Umbilical cord (tissue), 2 donors: Measurements from ENCODE around the gene EEF1G. TPM values are rescaled to one million over a fixed set of nuclear protein-coding genes. Genes with fewer than 3 reads are reported as not detected.
"Not testable (repeated sequence)": the region's sequence is repeated elsewhere in the genome, so short reads cannot be mapped to it uniquely, and the experiment has no call there.

Source experiments
- DNase-seq: peaks from one replicate; pipeline ENCODE4 v3.0.0-alpha.2; 2015; ENCODE audit warnings: low spot score
- total RNA-seq: library from RNA; depleted of rRNA; stranded (reverse); fragments of >200 nt; gene quantifications from one replicate; pipeline ENCODE4 v1.2.3, GENCODE V29; 2014; ENCODE audit warnings: low replicate concordance; ENCODE audit not compliant: insufficient read depth

The EEF1G gene
- total RNA-seq, 1 donor from 2014 or later: 944 TPM

DNA sequence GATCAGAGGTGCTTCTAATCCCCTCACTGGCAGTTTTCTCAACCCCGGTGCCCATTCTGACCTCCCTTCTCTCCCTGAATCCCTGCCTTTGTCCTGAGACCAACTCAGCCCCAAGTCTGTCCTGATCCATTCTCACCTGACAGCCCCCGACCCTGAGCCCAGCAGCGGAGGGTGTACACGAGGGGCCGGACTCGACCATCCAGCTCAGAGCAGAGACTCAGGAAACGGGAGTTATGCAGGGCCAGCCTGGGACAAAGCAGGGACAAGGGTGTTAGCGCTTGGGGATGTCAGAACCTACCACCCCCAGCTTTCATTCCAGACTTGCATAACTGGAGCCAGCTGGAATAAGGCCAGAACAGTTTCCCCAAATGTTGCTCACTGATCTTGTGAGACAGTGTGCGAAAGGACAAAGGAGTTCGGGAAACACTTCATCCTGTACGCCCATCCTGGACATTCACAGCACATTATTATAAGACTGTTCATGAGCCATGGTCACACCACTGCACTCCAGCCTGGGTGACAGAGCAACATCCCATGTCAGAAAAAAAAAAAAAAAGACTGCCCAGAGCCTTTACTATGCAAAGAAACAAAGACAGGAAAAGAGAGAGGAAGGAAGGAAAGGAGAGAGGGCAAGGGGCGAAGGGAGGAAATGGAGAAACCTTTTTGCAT is 3.5 kb upstream of the EEF1G start:
- no peak for DNase-seq

DNA sequence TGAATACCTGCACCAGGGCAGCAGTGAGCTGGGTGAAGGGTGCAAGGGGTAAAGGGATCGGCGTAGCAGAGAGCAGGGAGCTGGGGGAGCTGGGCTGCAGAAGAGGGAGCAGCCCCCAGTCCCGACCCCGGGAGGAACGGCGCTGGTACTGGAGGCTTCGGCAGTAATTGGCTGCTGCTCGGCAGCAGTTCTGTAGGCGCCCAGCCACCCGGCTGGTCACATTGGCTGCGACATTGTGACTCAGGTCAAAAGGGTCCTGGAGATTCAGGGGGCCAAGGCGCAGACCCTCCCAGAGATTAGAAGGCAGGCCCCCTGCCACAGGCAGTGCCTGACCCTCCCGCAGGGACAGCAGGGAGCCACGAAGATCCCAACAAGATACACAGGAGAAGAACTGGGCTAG is 2.1 kb upstream of the EEF1G start:
- no peak for DNase-seq

DNA sequence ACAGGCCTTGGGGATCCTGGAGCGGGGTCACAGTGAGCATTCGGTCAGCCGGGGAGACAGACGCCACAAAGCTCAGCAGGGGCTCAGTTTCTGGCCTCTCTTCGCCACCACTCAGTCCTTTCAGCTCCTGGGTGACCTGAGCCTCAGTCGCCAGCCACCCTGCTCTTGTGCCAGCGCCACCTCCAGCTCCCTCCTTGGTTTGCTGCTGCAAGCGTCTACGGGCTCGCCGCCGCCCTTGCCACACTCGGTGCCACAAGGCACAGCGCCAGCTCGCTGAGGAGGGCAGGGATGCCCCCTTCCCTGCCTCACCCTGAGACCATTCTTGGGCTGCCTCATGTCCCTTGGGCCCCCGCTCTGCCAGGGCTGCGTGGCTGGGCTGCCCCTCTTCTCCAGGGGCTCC is 1.5 kb upstream of the EEF1G start:
- no peak for DNase-seq

DNA sequence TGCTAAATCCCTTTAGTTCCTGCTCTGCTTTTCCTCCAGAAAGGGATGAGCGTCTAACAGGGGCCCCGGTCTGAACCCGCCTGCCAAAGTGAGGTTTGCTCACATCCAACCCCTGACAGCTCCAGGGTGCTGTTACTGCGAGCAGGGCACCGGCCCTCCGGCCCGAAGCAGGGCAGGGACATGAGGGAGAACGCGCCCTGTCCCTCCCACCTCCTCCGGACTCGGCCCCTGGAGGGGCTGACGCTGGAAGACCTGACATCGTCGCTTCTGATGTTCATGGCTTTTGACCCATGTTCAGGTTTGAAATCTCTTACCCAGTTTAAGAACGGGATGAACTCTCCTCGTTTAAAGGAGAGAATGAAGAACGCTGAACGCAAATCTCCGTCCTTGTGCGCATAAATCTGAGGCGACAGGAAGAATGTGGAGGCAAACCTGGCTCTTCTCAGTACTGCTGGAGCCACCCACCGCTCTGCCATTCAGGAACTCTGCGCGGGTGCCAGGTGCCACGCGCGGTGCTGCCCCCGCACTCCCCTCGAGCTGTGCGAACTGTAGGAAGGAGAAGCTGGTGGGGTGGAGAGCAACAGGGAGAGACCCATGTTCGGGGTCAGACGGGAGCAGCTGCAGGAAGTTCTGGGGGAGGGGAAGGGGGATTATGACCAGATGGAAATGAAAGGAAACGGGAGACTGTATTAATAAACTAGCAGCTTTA is 826 bp upstream of the EEF1G start:
- DNase-seq: peak; percentile 61

DNA sequence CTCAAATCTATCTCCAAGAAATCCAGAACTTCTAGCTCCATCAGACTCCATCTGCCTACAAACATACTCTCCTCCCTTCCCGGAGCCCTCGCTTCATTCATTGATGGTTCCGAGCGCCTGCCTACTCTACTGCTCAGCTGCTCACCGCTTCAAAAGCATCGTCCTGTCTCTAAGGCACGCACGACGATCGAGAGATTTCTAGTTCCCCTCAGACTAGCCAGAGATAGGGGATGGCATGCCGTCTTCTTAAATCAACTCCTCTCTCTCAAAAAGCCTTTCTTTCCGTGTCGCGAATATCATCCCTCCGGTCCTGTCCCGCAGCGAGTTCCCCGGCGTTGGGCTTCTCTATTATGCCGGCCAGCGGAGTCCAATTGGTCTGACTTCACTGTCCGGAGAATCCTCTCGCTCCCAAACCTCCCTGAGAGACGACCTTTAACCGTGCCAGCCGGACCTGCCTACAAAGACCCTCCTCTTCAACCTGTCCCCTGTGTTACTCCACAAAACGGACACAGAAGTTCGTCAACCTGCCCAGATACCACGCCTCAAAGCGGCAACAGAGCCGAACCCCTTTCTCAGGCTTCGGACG is 592 bp downstream of the EEF1G start:
- peak; percentile 25 for DNase-seq

DNA sequence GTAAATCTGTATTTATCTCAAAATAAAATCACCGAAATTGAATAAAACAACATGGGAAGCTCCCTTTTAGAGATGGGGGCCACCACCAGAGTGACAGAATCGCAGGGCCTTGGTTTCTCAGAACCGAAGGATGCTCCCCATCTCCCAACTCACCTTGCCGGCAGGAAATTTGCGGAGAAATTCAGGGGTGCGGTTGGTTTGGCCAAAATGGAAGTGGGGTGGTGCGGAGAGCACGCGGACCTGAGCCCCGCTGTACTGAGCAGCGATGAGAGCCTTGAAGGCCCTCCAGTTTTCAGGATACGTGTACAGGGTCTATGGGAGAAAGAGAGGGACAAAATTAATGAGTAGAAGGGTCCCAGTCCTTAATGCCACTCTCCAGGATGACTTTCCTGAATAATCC is 1.3 kb downstream of the EEF1G start:
- no peak for DNase-seq

DNA sequence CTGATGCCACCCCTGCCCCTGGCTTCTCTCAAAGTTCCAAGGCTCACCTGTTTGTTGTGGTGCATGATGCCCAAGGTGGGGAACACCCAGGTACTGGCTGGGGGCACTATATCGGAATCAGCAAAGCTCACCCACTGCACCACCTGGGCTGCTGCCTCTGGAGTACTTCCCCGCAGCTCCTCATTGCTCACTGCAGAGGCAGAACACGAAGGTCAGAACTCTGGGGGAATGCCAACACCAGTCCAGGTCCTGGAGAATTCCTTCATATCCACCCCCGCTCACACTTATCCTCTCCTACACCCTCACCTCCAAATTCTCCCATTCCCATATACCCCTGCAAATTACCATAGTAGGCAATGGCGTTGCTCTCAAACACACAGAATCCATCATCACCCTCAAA is 2.2 kb downstream of the EEF1G start:
- DNase-seq: not testable (repeated sequence)

DNA sequence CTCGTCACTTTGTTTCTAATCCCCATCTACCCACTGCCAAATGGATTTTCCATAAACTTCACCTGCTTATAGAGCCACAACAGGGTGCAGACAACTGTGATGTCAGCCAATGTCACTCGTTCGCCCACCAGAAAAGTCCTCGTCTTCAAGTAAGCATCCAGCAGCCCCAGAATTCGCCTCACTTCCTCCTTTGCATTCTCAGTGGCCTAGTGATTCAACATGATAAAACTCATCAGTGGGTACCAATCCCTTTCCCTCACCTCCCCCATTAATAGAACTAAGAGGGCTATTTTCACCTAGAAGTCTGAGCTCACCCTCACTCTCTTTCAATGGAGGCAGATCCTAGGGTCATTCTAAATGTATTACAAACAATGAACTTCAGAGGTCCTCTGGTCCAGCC is 2.8 kb downstream of the EEF1G start:
- DNase-seq: not testable (repeated sequence)

DNA sequence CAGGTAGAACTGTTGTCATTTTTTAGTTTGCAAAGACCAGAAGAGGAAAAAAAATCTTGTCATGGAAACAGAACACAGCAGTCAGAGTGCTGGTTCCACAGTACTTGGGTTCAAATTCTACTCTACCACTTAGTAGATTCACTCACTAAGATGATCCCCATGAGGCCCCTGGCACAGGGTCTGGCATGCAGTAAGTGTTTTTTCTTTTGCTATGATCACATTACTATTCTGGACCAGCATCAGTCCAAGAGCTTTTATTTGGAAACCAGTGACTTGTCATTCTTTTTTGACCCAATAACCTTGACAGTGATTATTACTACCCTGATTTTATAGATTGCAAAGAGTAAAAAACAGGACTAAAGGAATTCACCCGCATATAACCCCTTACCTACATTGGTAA is 4.1 kb downstream of the EEF1G start:
- no peak for DNase-seq

DNA sequence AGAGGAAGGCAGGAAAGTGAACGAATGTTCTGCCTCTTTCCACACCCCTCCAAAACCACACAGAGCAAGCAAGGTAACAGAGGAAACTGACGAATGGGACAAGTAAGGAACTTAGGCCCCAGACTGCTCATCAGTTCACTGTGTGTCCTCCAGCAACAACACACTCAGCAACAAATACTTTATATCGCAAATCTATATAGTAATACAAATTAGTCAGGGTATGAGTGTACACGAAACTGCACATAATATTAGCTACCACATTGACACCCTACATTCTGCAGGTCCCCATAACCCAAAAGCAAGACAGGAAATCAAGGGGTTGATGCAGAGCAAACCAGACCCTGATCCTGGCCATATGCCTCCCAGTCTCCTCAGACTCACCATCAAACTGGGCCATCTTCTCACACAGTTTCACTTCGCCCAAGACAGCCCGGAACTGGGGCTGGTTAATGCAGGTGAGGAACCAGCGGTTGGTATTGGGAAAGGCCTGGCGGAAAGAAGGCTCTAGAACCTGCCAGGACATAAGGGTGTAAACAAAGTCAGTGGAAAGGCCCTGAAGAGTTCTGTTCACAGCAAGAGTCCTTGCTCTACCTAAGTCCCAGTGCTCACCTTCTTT is 6.6 kb downstream of the EEF1G start:
- DNase-seq: no peak

DNA sequence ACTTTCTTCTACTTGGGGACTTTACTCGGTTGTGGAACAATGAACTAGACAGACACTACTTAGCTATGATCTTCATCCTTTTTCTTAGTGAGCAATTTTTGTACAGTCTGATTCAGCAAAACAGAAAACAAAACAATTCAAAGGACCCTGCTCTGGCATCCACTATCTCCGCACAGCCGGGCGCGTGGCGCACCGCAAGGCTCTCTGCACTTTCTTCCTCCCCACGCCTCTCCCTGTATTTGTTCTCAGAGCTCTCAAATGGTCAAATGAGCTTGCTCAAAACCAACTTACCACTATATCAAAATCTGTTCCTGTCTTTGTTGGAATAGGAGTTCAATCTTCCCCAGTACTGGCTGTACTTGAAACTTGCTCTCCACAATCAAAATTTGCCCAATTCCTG is 7.4 kb downstream of the EEF1G start:
- no peak for DNase-seq

DNA sequence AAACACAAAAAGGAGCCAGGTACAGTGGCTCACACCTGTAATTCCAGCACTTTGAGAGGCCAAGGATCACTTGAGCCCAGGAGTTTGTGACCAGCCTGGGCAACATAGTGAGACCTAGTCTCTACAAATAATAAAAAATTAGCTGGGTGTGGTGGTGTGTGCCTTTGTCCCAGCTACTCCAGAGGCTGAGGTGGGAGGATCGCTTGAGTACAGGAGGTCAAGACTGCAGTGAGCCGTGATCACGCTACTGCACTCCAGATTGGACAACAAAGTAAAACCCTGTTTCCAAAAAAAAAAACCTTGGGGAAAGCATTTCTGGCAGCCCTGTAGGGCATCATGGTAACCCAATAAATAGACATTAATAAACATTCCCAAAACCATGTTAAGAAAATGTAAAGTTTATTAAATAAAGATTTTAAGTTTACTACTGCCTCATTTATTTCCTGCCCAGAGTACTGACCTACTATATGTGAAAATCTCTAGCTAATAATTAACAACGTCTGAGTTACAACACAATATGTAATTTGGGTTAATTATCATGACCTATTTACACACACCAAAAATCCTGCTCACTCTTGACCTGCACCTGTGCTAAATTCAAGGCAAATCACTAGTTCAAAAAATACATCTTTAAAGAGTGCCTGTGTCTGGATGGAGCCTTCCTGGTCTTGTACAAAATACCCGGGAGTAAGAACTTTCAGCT is 8.4 kb downstream of the EEF1G start:
- DNase-seq: no peak

DNA sequence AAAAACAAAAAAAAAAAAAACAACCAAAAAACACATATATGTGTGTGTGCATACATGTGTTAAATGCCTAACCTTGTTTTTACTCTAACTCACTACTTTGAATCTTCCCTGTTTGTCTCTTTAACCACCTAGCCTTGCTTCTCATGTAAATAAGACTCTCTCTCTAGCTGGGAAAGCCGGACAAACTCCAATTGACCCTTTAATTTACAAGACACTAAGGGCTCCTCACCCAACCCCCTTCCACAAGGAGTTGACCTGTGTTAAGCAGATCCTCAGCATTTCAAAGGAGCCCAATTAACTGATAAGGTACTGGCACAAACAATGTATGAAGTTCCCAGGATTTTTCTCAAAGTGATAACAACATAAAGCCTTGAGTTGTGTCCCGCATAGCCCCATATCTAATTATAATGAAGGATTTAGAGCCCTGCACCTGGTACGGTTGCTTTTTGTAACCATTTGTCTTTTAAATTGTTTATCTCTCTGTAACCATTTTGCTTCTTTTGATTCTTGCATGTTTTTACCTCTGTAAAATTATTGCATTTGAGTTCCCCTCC is 11.9 kb downstream of the EEF1G start:
- DNase-seq: not testable (repeated sequence)

DNA sequence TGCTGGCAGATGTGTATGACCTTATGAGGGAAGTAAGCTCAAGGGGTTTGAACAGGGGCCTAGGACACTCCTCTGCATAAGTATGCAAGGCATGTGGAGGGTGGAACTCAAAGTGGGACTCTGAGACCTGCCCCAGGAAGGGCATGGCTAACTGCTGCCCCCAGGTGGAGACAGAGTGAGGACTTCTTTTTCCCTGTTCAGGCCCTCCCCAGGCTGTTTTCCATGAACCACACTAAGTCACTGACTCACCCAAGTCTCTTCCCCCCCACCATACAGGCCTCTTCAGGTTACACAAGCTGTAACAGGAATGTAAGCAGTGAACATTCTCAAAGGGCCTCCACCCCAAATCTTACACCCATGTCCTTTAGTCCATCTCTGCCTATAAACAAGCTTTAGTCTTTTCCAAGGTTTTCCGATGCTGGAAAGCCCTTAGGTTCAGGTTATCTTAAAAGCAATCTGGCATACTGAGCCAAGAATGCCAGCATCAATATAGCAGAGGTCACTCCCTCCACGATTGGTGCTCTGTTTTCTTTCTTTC is 13.1 kb downstream of the EEF1G start:
- DNase-seq: peak; percentile 98

DNA sequence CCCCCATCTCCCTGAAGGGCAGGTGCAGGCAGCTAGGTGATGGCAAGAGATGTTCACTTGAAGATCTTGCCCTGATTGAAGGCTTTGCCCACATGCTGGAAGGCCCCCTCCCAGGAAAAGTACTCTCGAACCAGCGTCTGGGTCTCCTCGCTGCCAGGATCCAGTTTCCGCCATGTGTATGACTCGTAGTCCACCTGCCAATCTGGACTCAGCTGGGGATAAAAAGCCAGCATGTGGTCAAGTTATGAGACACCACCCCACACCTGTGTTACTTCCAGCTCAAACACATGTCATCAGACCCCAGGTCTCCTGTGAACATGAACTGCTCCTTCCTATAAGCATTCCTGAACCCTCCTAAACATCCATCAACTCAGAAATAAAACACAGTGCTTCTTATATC is 14.1 kb downstream of the EEF1G start:
- DNase-seq: not testable (repeated sequence)

DNA sequence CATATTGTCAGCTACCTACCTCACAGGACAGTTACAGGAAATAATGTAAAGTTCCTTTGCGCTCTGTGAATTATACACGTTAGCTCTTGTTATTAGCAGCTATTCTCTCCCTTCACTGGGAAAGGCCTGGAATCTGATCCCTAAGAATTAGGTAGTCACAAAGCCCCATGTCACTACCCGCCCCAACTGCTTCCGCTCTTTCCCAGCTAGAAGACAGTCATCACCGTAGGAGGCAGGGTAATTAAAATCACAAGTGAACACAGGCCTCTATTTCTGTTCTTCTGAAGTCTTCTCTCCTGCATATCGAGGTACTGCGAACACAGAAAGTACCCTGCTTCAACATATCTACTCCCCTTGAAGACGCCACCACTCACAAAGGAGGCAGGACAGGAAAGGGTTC is 14.5 kb downstream of the EEF1G start:
- no peak for DNase-seq

DNA sequence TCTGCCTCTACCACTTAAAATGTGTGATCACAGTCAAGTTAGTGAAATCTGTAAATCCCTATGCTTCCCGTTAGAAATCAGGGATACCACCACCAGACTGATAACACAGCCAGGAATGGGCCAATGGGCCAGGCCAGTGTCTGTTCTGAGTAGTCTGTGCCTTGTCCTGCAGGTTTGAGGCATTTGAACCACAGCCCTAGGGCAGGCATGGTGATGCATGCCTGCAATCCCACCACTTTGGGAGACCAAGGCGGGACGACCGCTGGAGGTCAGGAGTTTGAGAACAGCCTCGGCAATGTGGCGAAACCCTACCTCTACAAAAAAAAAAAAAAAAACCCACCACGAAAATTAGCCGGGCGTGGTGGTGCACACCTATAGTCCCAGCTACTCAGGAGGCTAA is 15.0 kb downstream of the EEF1G start:
- no peak for DNase-seq

DNA sequence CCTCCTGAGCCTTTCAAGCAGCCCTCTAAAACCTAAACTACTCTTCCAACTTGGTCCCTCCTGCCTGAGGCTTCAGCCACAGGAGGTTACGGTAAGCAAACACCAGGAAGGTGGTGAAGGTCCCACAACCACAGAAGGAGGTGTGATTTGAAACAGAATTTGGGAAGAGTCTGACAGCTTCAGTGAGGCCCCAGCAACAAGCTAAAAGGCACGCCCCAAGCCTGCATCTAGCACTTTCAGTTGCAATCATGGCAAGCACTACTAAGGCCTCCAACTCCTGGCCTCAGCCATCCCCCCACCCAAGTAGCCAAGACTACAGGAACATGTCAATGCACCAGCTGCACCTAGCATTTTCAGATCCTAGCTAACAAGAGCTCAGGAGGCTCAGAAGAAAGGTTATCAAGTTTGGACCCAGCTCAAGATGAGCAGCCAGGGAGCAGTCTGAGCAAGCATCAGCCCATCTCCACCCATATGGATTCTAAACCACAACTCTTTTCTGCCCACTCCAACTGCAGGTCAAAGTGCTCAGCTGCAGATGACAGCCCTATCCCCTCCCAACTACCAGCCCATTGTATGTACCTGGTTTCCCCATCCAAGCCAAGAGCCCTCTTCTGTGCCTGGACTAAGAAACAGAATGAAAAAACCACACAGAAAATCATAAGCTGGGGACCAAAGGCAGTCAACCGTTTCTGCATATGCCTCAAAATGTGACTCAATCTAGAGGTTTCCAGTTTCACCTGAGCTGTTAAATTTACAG is 16.6 kb downstream of the EEF1G start:
- peak; percentile 19 for DNase-seq

DNA sequence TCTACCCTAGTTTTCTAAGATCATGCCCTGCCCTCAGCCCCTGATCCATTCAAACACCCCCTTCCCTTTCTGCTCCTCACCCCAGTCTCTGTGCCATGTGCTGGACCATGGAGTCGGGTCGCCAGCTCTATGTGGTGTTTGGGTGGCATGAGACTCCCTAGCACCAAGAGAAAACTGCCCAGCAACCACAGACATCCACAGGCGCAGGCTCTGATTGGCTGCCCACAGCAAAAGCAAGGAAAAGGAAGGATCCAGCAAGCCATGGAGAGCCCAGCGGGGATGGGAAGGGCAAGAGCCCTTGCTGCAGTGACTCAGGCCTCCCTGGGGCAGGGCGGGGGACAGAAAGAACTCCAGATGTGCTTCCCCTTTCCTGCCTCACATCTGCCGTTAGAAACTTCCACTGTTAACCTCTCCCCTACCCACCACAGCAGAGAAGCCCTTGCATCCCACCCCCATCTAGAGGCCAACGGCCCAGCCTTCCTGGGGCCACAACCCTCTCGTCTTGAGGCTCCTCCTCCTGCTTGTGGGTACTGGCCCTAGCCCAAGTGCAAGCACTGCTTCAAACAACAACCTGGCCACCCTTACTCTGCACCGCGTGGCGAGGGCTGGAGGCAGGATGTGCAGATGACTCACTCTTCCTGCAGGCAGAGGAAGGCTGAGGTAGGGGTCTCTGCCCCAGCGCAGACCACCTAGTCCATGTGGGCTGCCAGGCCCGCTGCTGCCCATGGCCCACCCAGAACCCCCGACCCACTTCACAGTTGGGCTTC is 17.4 kb downstream of the EEF1G start:
- peak; percentile 97 for DNase-seq
